Measurements from ENCODE around the gene NBEAL1. TPM values are rescaled to one million over a fixed set of nuclear protein-coding genes. Genes with fewer than 3 reads are reported as not detected.

Gene NBEAL1
- total RNA-seq, 1 experiment from 2014 or later: 17.0 TPM

- Histone ChIP-seq H2AFZ (ENCODE audit: low read depth, low read length, poor library complexity, severe bottlenecking) (no peak overlapping the region), H3K79me2 (ENCODE audit: insufficient read depth, low read length) (no peaks in the 10 kb centered on the region), H3K9me2 (ENCODE audit: insufficient read depth) (no peaks in the 10 kb centered on the region), H3K4me3 (replicated peaks in 1 of 2; ENCODE audit: low read depth in 1 of 2, low read length in 2 of 2) (no peak overlapping the region), H3K9ac (ENCODE audit: low read length) (no peak overlapping the region), H3K4me2 (ENCODE audit: low read length) (no peak overlapping the region), H3K27me3 (ENCODE audit: insufficient read depth, low read length) (no peaks in the 10 kb centered on the region), H4K20me1 (ENCODE audit: insufficient read depth) (no peaks in the 10 kb centered on the region), H3K36me3 (ENCODE audit: control insufficient read depth in 1 of 2, insufficient read depth in 2 of 2, low read length in 2 of 2) (no peaks in the 10 kb centered on the region; a peak in 1 of 4 replicates), H3K9me3 (ENCODE audit: control insufficient read depth in 1 of 2, insufficient read depth in 1 of 2, low read depth in 1 of 2, low read length in 2 of 2) (no peaks in the 10 kb centered on the region), H3K27ac (ENCODE audit: low read depth, low read length) (no peak overlapping the region), H3K4me1 (ENCODE audit: control insufficient read depth in 1 of 2, insufficient read depth in 2 of 2, low read length in 2 of 2) (peaks cover 5 to 6% of the 10 kb centered on the region in 2 experiments; a peak in 3 of 4 replicates)
- RAD21 ChIA-PET (ENCODE audit: low non-redundant PET in 1 of 2, low total read pairs in 2 of 2, uncharacterized antibody in 2 of 2, unreplicated experiment in 2 of 2): no interaction called here
- no peak for DNase-seq (ENCODE audit: low read depth, low spot score)
- no peak for TF ChIP-seq RAD21 (IDR thresholded peaks at IDR 0.05; ENCODE audit: low read depth)
- TF ChIP-seq SRF (IDR thresholded peaks at IDR 0.05; ENCODE audit: low read depth): no peak
- no peak for TF ChIP-seq MAX (IDR thresholded peaks at IDR 0.05)
- TF ChIP-seq POLR2A (IDR thresholded peaks at IDR 0.05; ENCODE audit: borderline replicate concordance, extremely low read depth, insufficient read depth, insufficient read length): no peak
- TF ChIP-seq TCF7L2 (IDR thresholded peaks at IDR 0.05; ENCODE audit: borderline replicate concordance, extremely low read depth, insufficient read depth, insufficient read length): no peak
- no peak for TF ChIP-seq ZBTB33 (IDR thresholded peaks at IDR 0.05; ENCODE audit: extremely low read depth, insufficient replicate concordance, low read length)
- TF ChIP-seq FOSL1 (IDR thresholded peaks at IDR 0.05; ENCODE audit: low read depth): no peak
- TF ChIP-seq SIN3A (IDR thresholded peaks at IDR 0.05; ENCODE audit: low read depth): no peak
- TF ChIP-seq ZNF274 (IDR thresholded peaks at IDR 0.05; ENCODE audit: low read depth, low read length): no peak
- TF ChIP-seq EGR1 (IDR thresholded peaks at IDR 0.05; ENCODE audit: low read depth): no peak
- no peak for TF ChIP-seq CEBPB (IDR thresholded peaks at IDR 0.05; ENCODE audit: low read depth)
- no peak for TF ChIP-seq ATF3 (IDR thresholded peaks at IDR 0.05)
- no peak for TF ChIP-seq CTCF (IDR thresholded peaks at IDR 0.05 in 2 of 3, conservative IDR thresholded peaks at IDR 0.05 in 1 of 3; ENCODE audit: borderline replicate concordance in 1 of 3, insufficient read depth in 1 of 3, low read depth in 2 of 3, low read length in 2 of 3)
- no peak for TF ChIP-seq YY1 (IDR thresholded peaks at IDR 0.05; ENCODE audit: extremely low read depth, insufficient replicate concordance, low read depth, low read length)
- TF ChIP-seq EZH2 (IDR thresholded peaks at IDR 0.05): no peak
- TF ChIP-seq JUND (IDR thresholded peaks at IDR 0.05): no peak
- CTCF ChIA-PET: no interaction called here
- intact Hi-C loops (cut with micrococcal nuclease): no loop called here
- POLR2A ChIA-PET: no interaction called here
- BruUV-seq (replicated peaks): no TSS peak
- ATAC-seq: no peak
These were observed 65.9 kb downstream of the NBEAL1 start for GRCh38 chr2:203080447-203081045.

Data from HCT116 (cell line).